Caco-2 (cell line): ENCODE data around the gene MACROD2. TPM values are rescaled to one million over a fixed set of nuclear protein-coding genes. Genes with fewer than 3 reads are reported as not detected.

Experiments used
- BruUV-seq: library from RNA; stranded (reverse); fragments of 400-500 nt; replicated peaks from 2 replicates; lab custom pipeline; 2021; lab: Mats Ljungman, UMichigan
- CTCF ChIA-PET: fragments of 300-600 bp; sonication (Branson Sonifier 250); formaldehyde crosslinking; loops from one replicate; lab custom pipeline; 2022; ENCODE audit warnings: antibody characterized with exemption; lab: Charles Lee
- POLR2A ChIA-PET: fragments of 300-600 bp; sonication (Branson Sonifier 250); formaldehyde crosslinking; loops from one replicate; lab custom pipeline; 2022; ENCODE audit warnings: antibody characterized with exemption; lab: Charles Lee
- DNase-seq, 2 experiments: peaks; one replicate each; pipeline versions ENCODE4 v3.0.0 to v3.0.0-alpha.2; 2020 to 2022
- H3K27me3 ChIP-seq: replicated peaks from 2 replicates; pipeline ENCODE4 v1.6.0; 2011; ENCODE audit warnings: low read length; ENCODE audit not compliant: control insufficient read depth, insufficient read depth
- H3K36me3 ChIP-seq: 2 replicates; pipeline ENCODE4 v1.5.1; 2011; ENCODE audit warnings: low read length; ENCODE audit not compliant: control insufficient read depth, insufficient read depth
- H3K4me1 ChIP-seq: fragments of 250-450 bp; sonication (Bioruptor Pico); 2 replicates; pipeline ENCODE4 v1.5.1; 2020; ENCODE audit warnings: mild to moderate bottlenecking
- H3K4me3 ChIP-seq: 2 replicates; pipeline ENCODE4 v1.5.1; 2011; ENCODE audit warnings: low read depth, mild to moderate bottlenecking, control low read depth, low read length
- H3K9me3 ChIP-seq: fragments of 250-450 bp; sonication (Bioruptor Pico); 2 replicates; pipeline ENCODE4 v1.5.1; 2020; ENCODE audit warnings: mild to moderate bottlenecking, moderate library complexity
- H3K27ac Mint-ChIP-seq: one replicate; pipeline ENCODE4 v1.8.0; 2022; ENCODE audit warnings: mixed read lengths; ENCODE audit not compliant: unreplicated experiment
- H3K27me3 Mint-ChIP-seq: one replicate; pipeline ENCODE4 v1.8.0; 2022; ENCODE audit warnings: mixed read lengths; ENCODE audit not compliant: insufficient read depth, unreplicated experiment
- H3K36me3 Mint-ChIP-seq: one replicate; pipeline ENCODE4 v1.8.0; 2022; ENCODE audit warnings: mild to moderate bottlenecking, mixed read lengths; ENCODE audit not compliant: insufficient read depth, unreplicated experiment
- H3K4me1 Mint-ChIP-seq: one replicate; pipeline ENCODE4 v1.8.0; 2022; ENCODE audit warnings: low read depth, mixed read lengths; ENCODE audit not compliant: unreplicated experiment
- H3K4me3 Mint-ChIP-seq: one replicate; pipeline ENCODE4 v1.8.0; 2022; ENCODE audit warnings: mild to moderate bottlenecking, moderate library complexity, mixed read lengths; ENCODE audit not compliant: unreplicated experiment
- H3K9me3 Mint-ChIP-seq: one replicate; pipeline ENCODE4 v1.8.0; 2022; ENCODE audit warnings: mixed read lengths; ENCODE audit not compliant: unreplicated experiment
- intact Hi-C: fragments of 100-400 bp; cut with micrococcal nuclease; formaldehyde crosslinking; loops from one replicate; pipeline ENCODE4 v1.10.0; 2022; ENCODE audit not compliant: unreplicated experiment
- total RNA-seq: library from RNA; stranded (reverse); gene quantifications from 2 replicates; pipeline ENCODE4 v1.2.3, GENCODE V29; 2022
- TF ChIP-seq, protein P1 (sequence below), 2 experiments: fragments of 200-600 bp in 1 of 2; IDR thresholded peaks; 1 replicate in 1 of 2; 2 replicates in 1 of 2; pipeline versions ENCODE4 v1.5.1 to v1.8.0; 2011 to 2022; ENCODE audit warnings: antibody characterized with exemption in 1 of 2, control low read depth in 1 of 2, inconsistent platforms in 1 of 2, low read depth in 1 of 2, low read length in 1 of 2, mild to moderate bottlenecking in 1 of 2, moderate library complexity in 1 of 2; ENCODE audit not compliant: insufficient read depth in 1 of 2, severe bottlenecking in 1 of 2, unreplicated experiment in 1 of 2

MACROD2 gene
- total RNA-seq, 1 experiment from 2014 or later: 6.4 TPM

DNA sequence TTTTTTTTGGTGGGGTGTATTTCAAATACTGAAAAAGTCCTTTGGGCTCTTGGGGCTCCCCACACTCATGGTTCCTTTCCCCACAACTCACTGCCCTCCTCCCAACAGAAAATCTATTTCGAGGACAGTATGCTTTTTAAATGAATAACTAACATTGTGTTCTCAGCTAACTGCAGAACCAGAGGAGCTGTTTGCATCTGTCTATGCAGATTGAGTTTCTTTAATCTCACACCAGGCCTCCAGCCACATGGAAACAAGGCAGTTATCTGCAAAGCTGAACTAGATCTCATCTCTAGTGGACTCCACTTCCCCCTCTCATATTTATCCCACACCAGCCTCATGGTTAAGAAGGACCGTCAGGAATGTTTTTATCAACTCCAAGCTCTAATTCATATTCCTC lies 1622.8 kb downstream of the MACROD2 start:
- ChIA-PET CTCF (no interaction called here), POLR2A (no interaction called here)
- TF ChIP-seq, protein P1, sequence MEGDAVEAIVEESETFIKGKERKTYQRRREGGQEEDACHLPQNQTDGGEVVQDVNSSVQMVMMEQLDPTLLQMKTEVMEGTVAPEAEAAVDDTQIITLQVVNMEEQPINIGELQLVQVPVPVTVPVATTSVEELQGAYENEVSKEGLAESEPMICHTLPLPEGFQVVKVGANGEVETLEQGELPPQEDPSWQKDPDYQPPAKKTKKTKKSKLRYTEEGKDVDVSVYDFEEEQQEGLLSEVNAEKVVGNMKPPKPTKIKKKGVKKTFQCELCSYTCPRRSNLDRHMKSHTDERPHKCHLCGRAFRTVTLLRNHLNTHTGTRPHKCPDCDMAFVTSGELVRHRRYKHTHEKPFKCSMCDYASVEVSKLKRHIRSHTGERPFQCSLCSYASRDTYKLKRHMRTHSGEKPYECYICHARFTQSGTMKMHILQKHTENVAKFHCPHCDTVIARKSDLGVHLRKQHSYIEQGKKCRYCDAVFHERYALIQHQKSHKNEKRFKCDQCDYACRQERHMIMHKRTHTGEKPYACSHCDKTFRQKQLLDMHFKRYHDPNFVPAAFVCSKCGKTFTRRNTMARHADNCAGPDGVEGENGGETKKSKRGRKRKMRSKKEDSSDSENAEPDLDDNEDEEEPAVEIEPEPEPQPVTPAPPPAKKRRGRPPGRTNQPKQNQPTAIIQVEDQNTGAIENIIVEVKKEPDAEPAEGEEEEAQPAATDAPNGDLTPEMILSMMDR (IDR thresholded peaks at IDR 0.05; ENCODE audit: insufficient read depth in 1 of 2, low read depth in 1 of 2, low read length in 1 of 2, severe bottlenecking in 1 of 2, unreplicated experiment in 1 of 2): no peak
- Mint-ChIP-seq H3K4me3 (no peak overlapping the region), H3K27ac (no peak overlapping the region), H3K27me3 (no peaks in the 10 kb centered on the region), H3K36me3 (no peaks in the 10 kb centered on the region), H3K4me1 (peaks cover 24% of the 10 kb centered on the region), H3K9me3 (peaks cover 20% of the 10 kb centered on the region)
- no TSS peak for BruUV-seq
- H3K4me1 ChIP-seq: peaks cover 17% of the 10 kb centered on the region
- intact Hi-C loops: no loop called here
- no peaks in the 10 kb centered on the region for H3K27me3 ChIP-seq
- no peaks in the 10 kb centered on the region for H3K9me3 ChIP-seq
- no peak overlapping the region for H3K4me3 ChIP-seq
- H3K36me3 ChIP-seq: no peaks in the 10 kb centered on the region
- DNase-seq: no peak

DNA sequence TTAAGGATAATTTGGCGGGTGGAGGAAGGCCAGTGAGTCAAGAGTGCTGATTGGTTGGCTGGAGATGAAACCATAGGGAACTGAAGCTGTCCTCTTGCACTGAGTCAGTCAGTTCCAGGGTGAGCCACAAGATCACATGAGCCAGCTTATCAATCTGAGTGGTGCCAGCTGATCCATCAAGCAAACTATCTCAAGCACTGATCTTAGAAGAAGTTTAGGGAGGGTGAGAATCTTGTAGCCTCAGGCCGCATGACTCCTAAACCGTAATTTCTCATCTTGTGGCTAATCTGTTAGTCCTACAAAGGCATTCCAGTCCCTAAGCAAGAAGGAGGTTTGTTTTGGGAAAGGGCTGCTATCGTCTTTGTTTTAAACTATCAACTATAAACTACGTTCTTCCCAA lies 1623.6 kb downstream of the MACROD2 start:
- ChIA-PET CTCF (no interaction called here), POLR2A (no interaction called here)
- H3K4me1 Mint-ChIP-seq: peaks cover 16% of the 10 kb centered on the region
- no peaks in the 10 kb centered on the region for H3K36me3 ChIP-seq
- H3K4me3 ChIP-seq: no peak overlapping the region
- TF ChIP-seq, protein P1 (IDR thresholded peaks at IDR 0.05; ENCODE audit: insufficient read depth in 1 of 2, low read depth in 1 of 2, low read length in 1 of 2, severe bottlenecking in 1 of 2, unreplicated experiment in 1 of 2): no peak
- no peaks in the 10 kb centered on the region for H3K27me3 Mint-ChIP-seq
- no peak for DNase-seq
- H3K4me3 Mint-ChIP-seq: no peak overlapping the region
- no peak overlapping the region for H3K27ac Mint-ChIP-seq
- no TSS peak for BruUV-seq
- peaks cover 9% of the 10 kb centered on the region for H3K4me1 ChIP-seq
- H3K9me3 ChIP-seq: no peaks in the 10 kb centered on the region
- no peaks in the 10 kb centered on the region for H3K36me3 Mint-ChIP-seq
- H3K27me3 ChIP-seq: no peaks in the 10 kb centered on the region
- intact Hi-C loops: no loop called here
- peaks cover 20% of the 10 kb centered on the region for H3K9me3 Mint-ChIP-seq

DNA sequence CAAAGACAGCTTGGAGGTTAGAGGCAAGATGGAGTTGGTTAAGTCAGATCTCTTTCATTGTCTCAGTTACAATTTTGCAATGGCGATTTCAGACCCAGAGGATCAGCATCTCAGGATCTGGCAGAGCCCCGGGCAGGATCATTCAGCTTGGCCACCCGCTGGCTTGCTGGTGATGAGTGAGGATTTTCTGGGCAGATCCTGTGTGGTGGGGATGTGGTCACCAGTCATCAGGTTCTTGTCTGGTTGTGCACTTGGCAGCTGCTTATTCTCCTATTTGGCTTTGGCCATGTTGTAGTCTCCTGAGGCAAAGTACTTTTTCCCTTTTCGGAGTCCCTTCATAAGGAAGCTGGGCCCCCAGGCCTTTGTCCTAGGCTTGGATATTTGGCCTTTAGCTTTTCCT lies 1624.0 kb downstream of the MACROD2 start:
- TF ChIP-seq, protein P1 (IDR thresholded peaks at IDR 0.05; ENCODE audit: insufficient read depth in 1 of 2, low read depth in 1 of 2, low read length in 1 of 2, severe bottlenecking in 1 of 2, unreplicated experiment in 1 of 2): no peak
- BruUV-seq: no TSS peak
- ChIA-PET POLR2A (no interaction called here), CTCF (no interaction called here)
- Mint-ChIP-seq H3K27me3 (no peaks in the 10 kb centered on the region), H3K4me1 (peaks cover 14% of the 10 kb centered on the region), H3K4me3 (no peak overlapping the region), H3K9me3 (peaks cover 20% of the 10 kb centered on the region), H3K27ac (no peak overlapping the region), H3K36me3 (no peaks in the 10 kb centered on the region)
- Histone ChIP-seq H3K9me3 (no peaks in the 10 kb centered on the region), H3K4me1 (peaks cover 5% of the 10 kb centered on the region), H3K27me3 (no peaks in the 10 kb centered on the region), H3K36me3 (no peaks in the 10 kb centered on the region), H3K4me3 (no peak overlapping the region)
- DNase-seq: no peak
- intact Hi-C loops: no loop called here
